GM23248 (cell line): ENCODE measurements around the gene LTBP4. TPM values are rescaled to one million over a fixed set of nuclear protein-coding genes. Genes with fewer than 3 reads are reported as not detected.

ENCODE experiments used
- DNase-seq: peaks from one replicate; pipeline ENCODE4 v3.0.0-alpha.2; 2015
- H2AFZ ChIP-seq: fragments of 200-600 bp; sonication (generic); 2 replicates; pipeline ENCODE4 v1.6.1; 2016; ENCODE audit warnings: antibody characterized with exemption
- H3F3A ChIP-seq: fragments of 200-600 bp; sonication (generic); 2 replicates; pipeline ENCODE4 v1.6.1; 2016; ENCODE audit warnings: mild to moderate bottlenecking, antibody characterized with exemption, mixed run types; ENCODE audit not compliant: insufficient read depth
- H3K27ac ChIP-seq: fragments of 200-600 bp; sonication (generic); 2 replicates; pipeline ENCODE4 v1.5.1; 2016; ENCODE audit warnings: mild to moderate bottlenecking
- H3K27me3 ChIP-seq: fragments of 200-600 bp; sonication (generic); replicated peaks from 2 replicates; pipeline ENCODE4 v1.6.1; 2016; ENCODE audit warnings: mild to moderate bottlenecking; ENCODE audit not compliant: insufficient read depth
- H3K36me3 ChIP-seq: fragments of 200-600 bp; sonication (generic); 2 replicates; pipeline ENCODE4 v1.6.1; 2016; ENCODE audit warnings: low read depth, mild to moderate bottlenecking
- H3K4me1 ChIP-seq: fragments of 200-600 bp; sonication (generic); 2 replicates; pipeline ENCODE4 v1.6.1; 2016; ENCODE audit warnings: mild to moderate bottlenecking; ENCODE audit not compliant: insufficient read depth
- H3K4me2 ChIP-seq: fragments of 200-600 bp; sonication (generic); one replicate; pipeline ENCODE4 v1.6.1; 2016; ENCODE audit warnings: mild to moderate bottlenecking; ENCODE audit not compliant: unreplicated experiment
- H3K4me3 ChIP-seq: fragments of 200-600 bp; sonication (generic); 2 replicates; pipeline ENCODE4 v1.5.1; 2016; ENCODE audit warnings: mild to moderate bottlenecking
- H3K79me2 ChIP-seq: fragments of 200-600 bp; sonication (generic); 2 replicates; pipeline ENCODE4 v1.6.1; 2016; ENCODE audit warnings: mild to moderate bottlenecking; ENCODE audit not compliant: insufficient read depth
- H3K9ac ChIP-seq: fragments of 200-600 bp; sonication (generic); 2 replicates; pipeline ENCODE4 v1.6.1; 2016; ENCODE audit warnings: mild to moderate bottlenecking
- H3K9me2 ChIP-seq: fragments of 200-600 bp; sonication (generic); 2 replicates; pipeline ENCODE4 v1.6.1; 2016; ENCODE audit warnings: mixed run types, mild to moderate bottlenecking, moderate library complexity; ENCODE audit not compliant: insufficient read depth
- H3K9me3 ChIP-seq: fragments of 200-600 bp; sonication (generic); one replicate; pipeline ENCODE4 v1.6.1; 2017; ENCODE audit warnings: low read depth
- H4K20me1 ChIP-seq: fragments of 200-600 bp; sonication (generic); 2 replicates; pipeline ENCODE4 v1.6.0; 2016; ENCODE audit not compliant: insufficient read depth
- EZH2 ChIP-seq: fragments of 200-600 bp; sonication (generic); IDR thresholded peaks from 2 replicates; pipeline ENCODE4 v1.6.1; 2018; ENCODE audit warnings: antibody characterized with exemption, mild to moderate bottlenecking; ENCODE audit not compliant: insufficient read depth, poor library complexity, severe bottlenecking
- EZH2phosphoT487 ChIP-seq: fragments of 200-600 bp; sonication (generic); IDR thresholded peaks from 2 replicates; pipeline ENCODE4 v1.6.1; 2018; ENCODE audit warnings: antibody characterized with exemption, moderate library complexity, mild to moderate bottlenecking, low read depth; ENCODE audit not compliant: insufficient read depth
- WGBS, 2 experiments: methylation state at CpG; one replicate each; pipeline ENCODE4 v1.1.6; 2015 to 2017; ENCODE audit warnings: low lambda C conversion rate in 2 of 2, low coverage in 1 of 2; ENCODE audit errors: missing lambda C conversion rate in 2 of 2; 5-methylcytosine and 5-hydroxymethylcytosine counted together
- in situ Hi-C: fragments of 300-500 bp; cut with MboI; formaldehyde crosslinking; loops from 2 replicates; pipeline ENCODE4 v1.15.0; 2020
- polyA plus RNA-seq: library from polyadenylated mRNA; unstranded; fragments of >200 nt; fragmentation: Nextera tagmentation; extraction: Ambion mirVana; gene quantifications from 2 replicates; pipeline ENCODE4 v1.2.1, GENCODE V29; 2016
- total RNA-seq: library from RNA; depleted of rRNA; stranded (reverse); fragments of >200 nt; shearing (Covaris generic); gene quantifications from 2 replicates; pipeline ENCODE4 v1.2.3, GENCODE V29; 2014

The LTBP4 gene
- total and polyA plus RNA-seq, 2 experiments from 2014 or later: 18.0 to 47.2 TPM

DNA sequence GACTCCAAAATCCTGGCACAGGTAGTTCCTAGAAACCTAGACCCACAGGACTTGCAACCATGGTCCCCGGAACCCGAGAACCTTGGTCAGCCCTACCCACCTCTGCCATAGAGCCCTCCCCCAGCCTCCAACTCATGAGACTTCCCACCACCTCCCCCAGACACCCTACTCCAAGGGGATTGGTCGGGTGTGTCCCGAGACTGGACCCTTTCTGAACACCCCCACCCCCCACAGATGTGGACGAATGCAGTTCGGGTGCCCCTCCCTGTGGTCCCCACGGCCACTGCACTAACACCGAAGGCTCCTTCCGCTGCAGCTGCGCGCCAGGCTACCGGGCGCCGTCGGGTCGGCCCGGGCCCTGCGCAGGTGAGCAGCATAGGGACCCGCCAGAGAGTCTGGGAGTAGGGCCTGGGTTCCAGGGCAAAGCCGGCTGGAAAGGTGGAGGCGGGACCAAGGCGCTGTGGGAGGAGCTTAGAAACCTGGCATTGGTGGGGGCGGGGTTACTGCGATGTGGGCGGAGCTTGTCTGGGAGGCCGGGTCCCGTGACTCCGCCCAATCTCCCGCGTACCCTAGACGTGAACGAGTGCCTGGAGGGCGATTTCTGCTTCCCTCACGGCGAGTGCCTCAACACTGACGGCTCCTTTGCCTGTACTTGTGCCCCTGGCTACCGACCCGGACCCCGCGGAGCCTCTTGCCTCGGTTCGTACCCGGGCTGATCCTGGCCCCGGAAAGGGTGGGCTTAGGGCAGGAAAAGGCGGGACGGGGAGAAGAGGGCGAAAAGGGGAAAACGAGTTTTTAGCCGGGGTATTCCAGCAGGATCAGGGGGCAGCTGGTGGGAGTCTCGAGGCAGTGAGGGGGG, 11.9 kb downstream of the LTBP4 start:
- 44 to 48% methylated on average over 29 to 46 of the region's 50 CpGs for WGBS, 2 experiments

DNA sequence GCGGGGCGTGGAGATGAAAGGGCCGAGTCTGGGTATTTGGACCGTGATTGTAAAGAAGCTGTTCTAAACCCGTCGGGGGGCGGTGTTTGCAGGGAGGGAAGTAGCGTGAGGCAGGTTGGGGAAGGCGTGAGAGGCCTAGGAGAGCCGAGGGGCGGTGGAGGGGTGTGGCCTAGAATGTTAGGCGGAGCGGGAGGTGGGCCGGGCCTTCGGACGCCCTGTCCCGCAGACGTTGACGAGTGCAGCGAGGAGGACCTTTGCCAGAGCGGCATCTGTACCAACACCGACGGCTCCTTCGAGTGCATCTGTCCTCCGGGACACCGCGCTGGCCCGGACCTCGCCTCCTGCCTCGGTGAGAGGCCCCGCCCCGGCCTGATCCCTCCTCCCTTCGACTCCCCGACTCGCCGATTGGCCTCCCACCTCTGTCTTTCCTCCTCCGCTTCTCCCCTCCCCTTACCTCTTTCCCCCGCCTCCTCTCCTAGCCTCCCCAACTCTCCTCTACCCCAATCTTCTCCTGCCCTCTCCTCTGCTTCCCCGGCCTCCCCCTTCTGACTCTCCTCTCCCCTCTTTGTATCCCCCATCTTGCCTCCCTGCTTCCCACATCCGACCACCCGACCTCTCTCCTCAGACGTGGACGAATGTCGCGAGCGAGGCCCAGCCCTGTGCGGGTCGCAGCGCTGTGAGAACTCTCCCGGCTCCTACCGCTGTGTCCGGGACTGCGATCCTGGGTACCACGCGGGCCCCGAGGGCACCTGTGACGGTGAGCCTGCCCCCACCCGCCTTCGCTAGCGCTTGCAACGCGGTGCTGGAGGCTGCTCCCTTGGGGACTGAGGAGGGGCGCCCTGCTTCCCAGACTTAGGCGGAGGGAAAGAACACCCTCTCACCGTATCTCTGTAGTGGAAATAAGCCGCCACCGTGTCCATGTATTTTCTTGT, 12.8 kb downstream of the LTBP4 start:
- H3K4me2 ChIP-seq: peak overlapping the region; percentile 50
- peak overlapping the region; percentile 81 for H3K9ac ChIP-seq
- H3K79me2 ChIP-seq: no peaks in the 10 kb centered on the region; the same call in 1 of the 2 replicates
- H2AFZ ChIP-seq: peak overlapping the region; percentile 82
- peaks cover 20% of the 10 kb centered on the region for H3K4me1 ChIP-seq
- H3K27ac ChIP-seq: peak overlapping the region; percentile 83
- no peak for TF ChIP-seq EZH2phosphoT487
- TF ChIP-seq EZH2: no peak
- H3F3A ChIP-seq: 0 out of 2 replicates have a peak, but pooled peaks cover 4% of the 10 kb centered on the region
- no peaks in the 10 kb centered on the region for H3K9me3 ChIP-seq
- peak; percentile 83 for DNase-seq
- WGBS, 2 experiments: 23 to 26% methylated on average over 29 to 67 of the region's 67 CpGs
- H4K20me1 ChIP-seq: no peaks in the 10 kb centered on the region
- peak overlapping the region; percentile 79 for H3K4me3 ChIP-seq
- H3K9me2 ChIP-seq: no peaks in the 10 kb centered on the region
- H3K27me3 ChIP-seq: no peaks in the 10 kb centered on the region
- in situ Hi-C loops: no loop called here
- 0 out of 2 replicates have a peak, but pooled peaks cover 3% of the 10 kb centered on the region for H3K36me3 ChIP-seq

More for the DNA sequence above, 11.9 kb downstream of the LTBP4 start:
- no peaks in the 10 kb centered on the region for H3K27me3 ChIP-seq
- peaks cover 20% of the 10 kb centered on the region for H3K4me1 ChIP-seq
- peak; percentile 61 for DNase-seq
- H3F3A ChIP-seq: 0 out of 2 replicates have a peak, but pooled peaks cover 4% of the 10 kb centered on the region
- peak overlapping the region; percentile 79 for H3K4me3 ChIP-seq
- H3K9me3 ChIP-seq: no peaks in the 10 kb centered on the region
- H2AFZ ChIP-seq: peak overlapping the region; percentile 82
- TF ChIP-seq EZH2: no peak
- no peak for TF ChIP-seq EZH2phosphoT487
- peak overlapping the region; percentile 81 for H3K9ac ChIP-seq
- H3K36me3 ChIP-seq: 0 out of 2 replicates have a peak, but pooled peaks cover 3% of the 10 kb centered on the region
- in situ Hi-C loops: no loop called here
- H3K4me2 ChIP-seq: peak overlapping the region; percentile 44
- H3K79me2 ChIP-seq: no peaks in the 10 kb centered on the region; the same call in 1 of the 2 replicates
- no peaks in the 10 kb centered on the region for H4K20me1 ChIP-seq
- peak overlapping the region; percentile 83 for H3K27ac ChIP-seq
- no peaks in the 10 kb centered on the region for H3K9me2 ChIP-seq

- H3K4me1 ChIP-seq: peaks cover 20% of the 10 kb centered on the region
- peak; percentile 98 for DNase-seq
- in situ Hi-C loops: no loop called here
- H3K36me3 ChIP-seq: 0 out of 2 replicates have a peak, but pooled peaks cover 3% of the 10 kb centered on the region
- peak overlapping the region; percentile 50 for H3K4me2 ChIP-seq
- H3K27me3 ChIP-seq: no peaks in the 10 kb centered on the region
- TF ChIP-seq EZH2 (no peak), EZH2phosphoT487 (no peak)
- no peaks in the 10 kb centered on the region for H3K9me3 ChIP-seq
- H4K20me1 ChIP-seq: no peaks in the 10 kb centered on the region
- H3K4me3 ChIP-seq: peak overlapping the region; percentile 79
- H3K27ac ChIP-seq: peak overlapping the region; percentile 83
- H3K79me2 ChIP-seq: no peaks in the 10 kb centered on the region; the same call in 1 of the 2 replicates
- WGBS, 2 experiments: 11 to 13% methylated on average over 24 to 27 of the region's 27 CpGs
- 0 out of 2 replicates have a peak, but pooled peaks cover 4% of the 10 kb centered on the region for H3F3A ChIP-seq
- no peaks in the 10 kb centered on the region for H3K9me2 ChIP-seq
- peak overlapping the region; percentile 82 for H2AFZ ChIP-seq
- H3K9ac ChIP-seq: peak overlapping the region; percentile 81
Observed at GRCh38 chr19:40614622-40615411, 13.6 kb downstream of the LTBP4 start.
